Osteoblast (primary cell): Measurements from ENCODE around the gene ACE. TPM values are rescaled to one million over a fixed set of nuclear protein-coding genes. Genes with fewer than 3 reads are reported as not detected.

Source experiments
- DNase-seq: peaks from one replicate; pipeline ENCODE4 v3.0.0; 2011; ENCODE audit warnings: low spot score, mixed read lengths; ENCODE audit not compliant: insufficient read length; ENCODE audit errors: missing footprints
- H2AFZ ChIP-seq: 2 replicates; pipeline ENCODE4 v1.6.0; 2011; ENCODE audit warnings: mild to moderate bottlenecking, low read length
- H3K27ac ChIP-seq: 2 replicates; pipeline ENCODE4 v1.5.1; 2011; ENCODE audit warnings: mild to moderate bottlenecking, low read depth, low read length, moderate library complexity
- H3K27me3 ChIP-seq: 2 replicates; pipeline ENCODE4 v1.6.0; 2012; ENCODE audit warnings: mild to moderate bottlenecking, control low read depth, inconsistent platforms, low read length, moderate library complexity; ENCODE audit not compliant: insufficient read depth
- H3K36me3 ChIP-seq: 2 replicates; pipeline ENCODE4 v1.5.1; 2011; ENCODE audit warnings: mild to moderate bottlenecking, low read length, control low read depth, moderate library complexity; ENCODE audit not compliant: insufficient read depth
- H3K4me1 ChIP-seq: 2 replicates; pipeline ENCODE4 v1.5.1; 2011; ENCODE audit warnings: mild to moderate bottlenecking, low read length, control low read depth, moderate library complexity; ENCODE audit not compliant: insufficient read depth
- H3K4me2 ChIP-seq: 2 replicates; pipeline ENCODE4 v1.6.0; 2011; ENCODE audit warnings: mild to moderate bottlenecking, low read length; ENCODE audit not compliant: insufficient read depth
- H3K4me3 ChIP-seq: fragments of 200-600 bp; sonication (generic); 3 replicates; pipeline ENCODE4 v1.5.1; 2012; ENCODE audit warnings: mild to moderate bottlenecking, low read length, inconsistent platforms; ENCODE audit not compliant: insufficient read depth
- H3K79me2 ChIP-seq: 2 replicates; pipeline ENCODE4 v1.6.0; 2012; ENCODE audit warnings: mild to moderate bottlenecking, low read length, control low read depth, inconsistent platforms; ENCODE audit not compliant: insufficient read depth
- H3K9me3 ChIP-seq: 2 replicates; pipeline ENCODE4 v1.5.1; 2011; ENCODE audit warnings: low read depth, low read length, control low read depth
- H4K20me1 ChIP-seq: 2 replicates; pipeline ENCODE4 v1.6.0; 2012; ENCODE audit warnings: mild to moderate bottlenecking, low read length, control low read depth; ENCODE audit not compliant: insufficient read depth
- CTCF ChIP-seq: IDR thresholded peaks from 2 replicates; pipeline ENCODE4 v1.5.1; 2011; ENCODE audit warnings: mild to moderate bottlenecking, low read depth, low read length, moderate library complexity; ENCODE audit errors: extremely low read depth
- total RNA-seq: library from RNA; depleted of rRNA; stranded (reverse); fragments of >200 nt; gene quantifications from 2 replicates; pipeline ENCODE4 v1.2.3, GENCODE V29; 2012

The ACE gene
- total RNA-seq, 1 donor: 10.1 TPM

- Histone ChIP-seq H3K4me3 (no peak overlapping the region), H3K79me2 (no peaks in the 10 kb centered on the region), H3K36me3 (no peaks in the 10 kb centered on the region), H3K9me3 (no peaks in the 10 kb centered on the region), H2AFZ (no peak overlapping the region), H4K20me1 (no peaks in the 10 kb centered on the region), H3K27me3 (peaks cover 3% of the 10 kb centered on the region), H3K4me1 (peaks cover 8% of the 10 kb centered on the region), H3K27ac (no peak overlapping the region), H3K4me2 (no peak overlapping the region)
- peak; percentile 66 for DNase-seq
- no peak for TF ChIP-seq CTCF
Measured at GRCh38 chr17:63483038-63483437, 6.2 kb downstream of the ACE start.

DNA sequence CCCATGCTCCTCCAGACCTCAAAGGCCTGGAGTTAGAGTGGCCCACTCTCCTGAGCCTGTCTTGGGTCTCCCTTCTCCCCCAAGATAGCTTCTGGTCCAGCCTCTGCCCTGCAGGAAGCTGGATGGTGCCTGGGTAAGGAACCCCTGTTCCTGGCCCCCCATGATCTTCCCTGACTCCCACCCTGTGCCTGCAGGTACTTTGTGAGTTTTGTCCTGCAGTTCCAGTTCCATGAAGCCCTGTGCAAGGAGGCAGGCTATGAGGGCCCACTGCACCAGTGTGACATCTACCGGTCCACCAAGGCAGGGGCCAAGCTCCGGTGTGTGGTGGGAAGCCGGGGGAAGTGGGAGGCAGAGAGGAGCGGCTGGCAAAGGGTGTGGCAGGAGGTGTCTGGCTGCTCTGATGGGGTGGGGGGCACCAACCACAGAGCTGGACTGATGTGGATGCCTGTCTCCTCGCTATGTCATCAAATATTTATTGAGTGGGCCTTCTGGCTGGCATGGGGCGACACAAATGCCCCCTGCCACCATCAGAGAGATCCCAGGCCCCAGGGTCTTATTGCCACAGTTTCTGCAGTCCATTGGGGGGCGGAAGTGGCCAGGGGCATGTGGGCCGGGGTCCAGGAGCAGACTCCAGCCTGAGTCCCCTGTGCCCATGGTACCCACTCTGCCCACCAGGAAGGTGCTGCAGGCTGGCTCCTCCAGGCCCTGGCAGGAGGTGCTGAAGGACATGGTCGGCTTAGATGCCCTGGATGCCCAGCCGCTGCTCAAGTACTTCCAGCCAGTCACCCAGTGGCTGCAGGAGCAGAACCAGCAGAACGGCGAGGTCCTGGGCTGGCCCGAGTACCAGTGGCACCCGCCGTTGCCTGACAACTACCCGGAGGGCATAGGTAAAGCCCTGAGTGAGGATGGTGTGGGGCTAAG lies 7.1 kb downstream of the ACE start:
- Histone ChIP-seq H2AFZ (no peak overlapping the region), H3K4me1 (no peaks in the 10 kb centered on the region), H3K4me2 (no peak overlapping the region), H3K27me3 (no peaks in the 10 kb centered on the region), H3K36me3 (no peaks in the 10 kb centered on the region), H3K79me2 (no peaks in the 10 kb centered on the region), H4K20me1 (no peaks in the 10 kb centered on the region), H3K27ac (no peak overlapping the region), H3K9me3 (no peaks in the 10 kb centered on the region), H3K4me3 (no peak overlapping the region)
- TF ChIP-seq CTCF: no peak
- DNase-seq: peak; percentile 81

GRCh38 chr17:63486317-63487013 lies 9.6 kb downstream of the ACE start:
- Histone ChIP-seq H3K27ac (no peak overlapping the region), H3K36me3 (no peaks in the 10 kb centered on the region), H3K27me3 (peaks cover 12% of the 10 kb centered on the region), H3K4me3 (no peak overlapping the region), H2AFZ (no peak overlapping the region), H4K20me1 (no peaks in the 10 kb centered on the region), H3K4me1 (no peaks in the 10 kb centered on the region), H3K4me2 (no peak overlapping the region), H3K79me2 (no peaks in the 10 kb centered on the region), H3K9me3 (no peaks in the 10 kb centered on the region)
- TF ChIP-seq CTCF: no peak
- peak; percentile 73 for DNase-seq

DNA sequence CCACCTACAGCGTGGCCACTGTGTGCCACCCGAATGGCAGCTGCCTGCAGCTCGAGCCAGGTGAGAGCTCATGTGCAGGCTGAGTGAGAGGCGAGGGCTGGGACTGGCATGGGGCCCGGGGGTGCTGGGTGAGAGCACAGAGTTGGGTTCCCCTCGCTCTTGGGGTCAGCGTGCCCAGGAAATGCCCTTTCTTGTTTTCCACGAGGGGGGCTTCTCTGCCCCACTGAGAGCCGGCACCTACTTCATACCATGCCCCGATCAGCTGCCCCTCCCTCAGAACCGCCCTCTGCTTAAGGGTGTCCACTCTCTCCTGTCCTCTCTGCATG lies 10.1 kb downstream of the ACE start:
- H3K79me2 ChIP-seq: no peaks in the 10 kb centered on the region
- no peak overlapping the region for H3K4me2 ChIP-seq
- H2AFZ ChIP-seq: no peak overlapping the region
- H3K4me3 ChIP-seq: no peak overlapping the region
- TF ChIP-seq CTCF: no peak
- no peaks in the 10 kb centered on the region for H3K36me3 ChIP-seq
- no peak overlapping the region for H3K27ac ChIP-seq
- peak; percentile 52 for DNase-seq
- H3K9me3 ChIP-seq: no peaks in the 10 kb centered on the region
- H3K4me1 ChIP-seq: no peaks in the 10 kb centered on the region
- H3K27me3 ChIP-seq: peaks cover 12% of the 10 kb centered on the region
- no peaks in the 10 kb centered on the region for H4K20me1 ChIP-seq
